ENCODE data around the gene SLC2A4. TPM values are rescaled to one million over a fixed set of nuclear protein-coding genes. Genes with fewer than 3 reads are reported as not detected.

The SLC2A4 gene
- total RNA-seq, 2 donors from 2014 or later = 1.9 to 5.7 TPM

DNA sequence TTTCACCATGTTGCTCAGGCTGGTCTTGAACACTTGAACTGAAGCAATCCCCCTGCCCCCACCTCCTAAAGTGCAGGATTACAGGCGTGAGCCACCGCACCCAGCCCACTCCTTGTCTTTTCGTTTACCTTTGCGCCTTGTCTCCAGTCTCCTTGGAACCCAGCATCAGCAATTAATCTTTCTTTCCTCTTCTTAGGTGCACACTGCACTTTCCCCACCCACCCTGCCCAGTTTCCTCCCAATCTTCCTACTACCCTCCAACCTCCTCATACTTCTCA is 17.8 kb upstream of the SLC2A4 start:
- intact Hi-C loops (cut with DNase I) = loop anchor here (5.0 kb wide), 1 partner anchor 34 kb away; no protein-coding TSS in a partner anchor

DNA sequence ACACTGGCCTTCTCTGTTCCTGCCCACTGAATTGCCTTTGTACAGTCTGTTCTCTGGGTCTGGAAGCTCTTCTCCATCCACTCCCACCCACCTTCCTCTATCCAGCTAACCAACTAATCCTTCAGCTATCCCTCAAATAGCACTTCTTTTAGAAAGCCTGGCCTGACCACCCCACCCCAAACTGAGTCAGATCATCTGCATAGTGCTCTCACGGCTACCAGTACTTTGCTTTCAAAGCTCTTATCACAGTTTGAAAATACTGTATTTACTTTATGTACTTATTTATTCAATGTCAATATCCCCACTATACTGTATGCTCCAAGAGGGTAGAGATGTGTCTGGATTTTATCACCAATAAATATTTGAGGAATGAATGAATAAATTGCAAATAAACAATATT is 14.7 kb upstream of the SLC2A4 start:
- H3K9ac ChIP-seq (ENCODE audit: low read depth in 2 of 2, low read length in 2 of 2) = no peak overlapping the region
- intact Hi-C loops (cut with DNase I) = no loop called here

More for the DNA sequence above, 17.8 kb upstream of the SLC2A4 start:
- Histone ChIP-seq H3K4me1 (no peaks in the 10 kb centered on the region), H3K4me3 (peak overlapping the region; percentile 77), H3K36me3 (no peaks in the 10 kb centered on the region), H3K9ac (ENCODE audit: low read depth in 2 of 2, low read length in 2 of 2) (peak overlapping the region in 1 of 2 donors; percentile 96), H3K27me3 (no peaks in the 10 kb centered on the region), H3K27ac (peak overlapping the region; percentile 93), H3K9me3 (no peaks in the 10 kb centered on the region)
- TF ChIP-seq, protein P1, sequence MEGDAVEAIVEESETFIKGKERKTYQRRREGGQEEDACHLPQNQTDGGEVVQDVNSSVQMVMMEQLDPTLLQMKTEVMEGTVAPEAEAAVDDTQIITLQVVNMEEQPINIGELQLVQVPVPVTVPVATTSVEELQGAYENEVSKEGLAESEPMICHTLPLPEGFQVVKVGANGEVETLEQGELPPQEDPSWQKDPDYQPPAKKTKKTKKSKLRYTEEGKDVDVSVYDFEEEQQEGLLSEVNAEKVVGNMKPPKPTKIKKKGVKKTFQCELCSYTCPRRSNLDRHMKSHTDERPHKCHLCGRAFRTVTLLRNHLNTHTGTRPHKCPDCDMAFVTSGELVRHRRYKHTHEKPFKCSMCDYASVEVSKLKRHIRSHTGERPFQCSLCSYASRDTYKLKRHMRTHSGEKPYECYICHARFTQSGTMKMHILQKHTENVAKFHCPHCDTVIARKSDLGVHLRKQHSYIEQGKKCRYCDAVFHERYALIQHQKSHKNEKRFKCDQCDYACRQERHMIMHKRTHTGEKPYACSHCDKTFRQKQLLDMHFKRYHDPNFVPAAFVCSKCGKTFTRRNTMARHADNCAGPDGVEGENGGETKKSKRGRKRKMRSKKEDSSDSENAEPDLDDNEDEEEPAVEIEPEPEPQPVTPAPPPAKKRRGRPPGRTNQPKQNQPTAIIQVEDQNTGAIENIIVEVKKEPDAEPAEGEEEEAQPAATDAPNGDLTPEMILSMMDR (IDR thresholded peaks at IDR 0.05) = no peak
- peak; percentile 76 for DNase-seq

DNA sequence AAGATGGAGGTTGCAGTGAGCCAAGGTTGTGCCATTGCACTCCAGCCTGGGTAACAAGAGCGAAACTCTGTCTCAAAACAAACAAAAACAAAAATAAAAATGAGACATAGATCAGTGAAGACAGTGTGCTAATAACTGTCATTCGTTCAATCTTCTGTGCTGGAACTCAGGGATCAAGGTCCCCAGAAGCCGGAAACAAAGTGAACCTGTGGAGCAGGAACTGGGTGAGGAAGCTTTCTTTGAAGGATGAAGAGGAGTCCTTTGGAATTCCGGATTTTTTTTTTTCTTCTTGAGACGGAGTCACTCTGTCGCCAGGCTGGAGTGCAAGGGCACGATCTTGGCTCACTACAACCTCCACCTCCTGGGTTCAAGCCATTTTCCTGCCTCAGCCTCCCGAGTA is 2.1 kb upstream of the SLC2A4 start:
- DNase-seq = peak; percentile 71
- Histone ChIP-seq H3K27ac (peak overlapping the region; percentile 76), H3K4me3 (no peak overlapping the region), H3K36me3 (no peaks in the 10 kb centered on the region), H3K4me1 (peaks cover 14% of the 10 kb centered on the region), H3K27me3 (peaks cover 8% of the 10 kb centered on the region), H3K9me3 (no peaks in the 10 kb centered on the region), H3K9ac (ENCODE audit: low read depth in 2 of 2, low read length in 2 of 2) (peak overlapping the region in 1 of 2 donors; percentile 89)
- intact Hi-C loops (cut with DNase I) = no loop called here
- TF ChIP-seq, protein P1 (IDR thresholded peaks at IDR 0.05) = no peak

More for the DNA sequence above, 14.7 kb upstream of the SLC2A4 start:
- TF ChIP-seq, protein P1 (IDR thresholded peaks at IDR 0.05) = no peak
- Histone ChIP-seq H3K9me3 (no peaks in the 10 kb centered on the region), H3K4me3 (no peak overlapping the region), H3K4me1 (no peaks in the 10 kb centered on the region), H3K36me3 (no peaks in the 10 kb centered on the region), H3K27ac (peak overlapping the region; percentile 8), H3K27me3 (no peaks in the 10 kb centered on the region)
- no peak for DNase-seq

DNA sequence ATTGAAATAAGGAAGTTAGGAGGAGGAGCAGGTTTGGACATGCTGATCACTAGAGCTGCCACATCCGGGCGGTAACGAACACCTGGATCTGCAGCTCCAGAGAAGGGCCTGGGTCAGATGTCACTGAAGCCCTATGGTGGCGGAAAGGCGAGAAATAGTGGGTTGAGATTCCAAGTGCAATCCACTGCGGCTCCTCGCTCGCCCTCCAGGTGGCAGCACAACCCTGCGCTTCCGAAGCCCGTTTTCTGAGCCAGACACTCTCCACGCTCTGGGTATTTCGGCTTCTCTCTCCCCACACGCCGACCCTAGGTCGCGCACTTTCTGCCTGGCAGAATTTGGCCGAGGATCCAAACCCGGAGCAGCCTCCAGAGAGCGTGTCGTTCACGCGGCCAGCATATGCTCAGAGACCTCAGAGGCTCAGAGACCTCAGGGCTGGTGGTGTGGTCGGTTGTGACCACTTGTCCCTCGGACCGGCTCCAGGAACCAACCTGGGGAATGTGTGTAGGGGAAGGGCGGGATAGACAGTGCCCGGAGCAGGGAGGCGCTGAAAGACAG is 922 bp upstream of the SLC2A4 start:
- H3K9me3 ChIP-seq = no peaks in the 10 kb centered on the region
- DNase-seq = peak; percentile 91
- intact Hi-C loops (cut with DNase I) = no loop called here
- H3K9ac ChIP-seq (ENCODE audit: low read depth in 2 of 2, low read length in 2 of 2) = peak overlapping the region; percentile 57 to 89
- peaks cover 8% of the 10 kb centered on the region for H3K27me3 ChIP-seq
- H3K4me3 ChIP-seq = peak overlapping the region; percentile 39
- no peaks in the 10 kb centered on the region for H3K36me3 ChIP-seq
- TF ChIP-seq, protein P1 (IDR thresholded peaks at IDR 0.05) = peak; percentile 81
- H3K4me1 ChIP-seq = peaks cover 14% of the 10 kb centered on the region
- peak overlapping the region; percentile 76 for H3K27ac ChIP-seq

DNA sequence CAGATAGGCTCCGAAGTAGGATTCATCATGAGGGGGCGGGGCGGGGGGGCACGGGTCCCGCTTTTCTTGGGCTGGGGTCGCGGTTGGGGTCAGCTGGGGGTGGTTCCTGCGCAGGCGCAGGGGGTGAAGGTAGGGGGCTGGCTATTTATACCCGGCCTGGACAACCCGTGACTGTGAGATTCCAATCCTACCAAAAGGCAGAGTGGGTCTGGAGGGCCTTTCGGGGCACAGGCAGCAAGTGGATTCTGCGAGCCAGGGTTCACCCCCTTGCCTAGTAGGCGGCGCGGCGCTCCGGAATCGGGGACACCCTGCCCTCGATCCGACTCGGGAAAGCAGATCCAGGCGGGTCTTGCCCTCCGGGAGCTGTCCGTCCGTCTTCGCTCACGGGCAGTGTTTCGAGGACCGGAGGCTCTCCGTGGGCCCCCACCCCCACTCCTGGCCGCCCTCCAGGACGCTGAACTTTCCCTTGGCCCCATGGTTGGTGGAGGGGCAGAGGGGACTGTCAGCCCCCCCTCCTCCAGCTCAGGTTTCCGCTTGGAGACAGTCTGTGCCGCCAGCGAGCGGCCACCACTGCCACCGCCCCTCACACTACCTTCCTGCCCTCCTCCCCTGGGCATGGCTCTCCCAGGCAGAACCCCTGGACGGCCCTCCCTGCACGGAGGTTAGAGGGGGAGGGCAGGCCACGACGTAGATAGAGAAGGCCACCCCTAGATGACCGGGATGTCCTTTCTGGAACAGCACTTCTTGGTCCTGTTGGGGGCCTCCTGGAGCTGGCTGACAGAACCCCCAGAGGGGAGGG is 634 bp downstream of the SLC2A4 start:
- Histone ChIP-seq H3K27me3 (peaks cover 8% of the 10 kb centered on the region), H3K4me3 (peak overlapping the region; percentile 39), H3K9ac (ENCODE audit: low read depth in 2 of 2, low read length in 2 of 2) (peak overlapping the region; percentile 73 to 89), H3K27ac (peak overlapping the region; percentile 3), H3K4me1 (peaks cover 14% of the 10 kb centered on the region), H3K9me3 (no peaks in the 10 kb centered on the region), H3K36me3 (no peaks in the 10 kb centered on the region)
- TF ChIP-seq, protein P1 (IDR thresholded peaks at IDR 0.05) = no peak
- DNase-seq = peak; percentile 42
- intact Hi-C loops (cut with DNase I) = no loop called here

Measured in colonic mucosa (tissue), 4 donors.